K562 (cell line): ENCODE results near the gene DNAI1. TPM values are rescaled to one million over a fixed set of nuclear protein-coding genes. Genes with fewer than 3 reads are reported as not detected.

ENCODE experiments used
- FOXJ2 ChIP-seq: fragments of 200-800 bp; sonication (Bioruptor generic); IDR thresholded peaks from 2 replicates; pipeline ENCODE4 v1.6.1; 2016; ENCODE audit warnings: missing genetic modification characterization, missing compliant biosample characterization
- MTA3 ChIP-seq: fragments of 450-650 bp; formaldehyde crosslinking; IDR thresholded peaks from 2 replicates; pipeline ENCODE4 v1.6.1; 2017; ENCODE audit warnings: mild to moderate bottlenecking, borderline replicate concordance
- SMC3 ChIP-seq: conservative IDR thresholded peaks from 2 replicates; pipeline ENCODE4 v1.6.1; 2011; ENCODE audit warnings: low read depth, low read length, improper control_type of control experiment; ENCODE audit not compliant: insufficient read depth
- ZEB2 ChIP-seq: fragments of 450-650 bp; IDR thresholded peaks from 2 replicates; pipeline ENCODE4 v1.6.1; 2016
- polyA plus RNA-seq, 8 experiments: library from polyadenylated mRNA; depleted of rRNA in 4 of 8; stranded (reverse) in 5 of 8; unstranded in 3 of 8; fragments of >200 nt; fragmentation: Nextera tagmentation in 2 of 8; fragmentation: Illumina TruSeq in 1 of 8; extraction: Ambion mirVana in 2 of 8; extraction: Trizol in 1 of 8; gene quantifications; 2 replicates each; pipeline versions ENCODE4 v1.2.1 to v1.2.3, GENCODE V29; 2011 to 2014; ENCODE audit warnings: inconsistent platforms in 1 of 8, missing spikeins in 1 of 8
- total RNA-seq, 7 experiments: library from RNA; depleted of rRNA in 6 of 7; stranded (reverse); fragments of >200 nt in 6 of 7; fragmentation: Illumina TruSeq in 2 of 7; extraction: Trizol in 2 of 7; gene quantifications; 2 replicates each; pipeline versions ENCODE4 v1.2.1 to v1.2.3, GENCODE V29; 2011 to 2021; ENCODE audit warnings: low replicate concordance in 1 of 7
- TF ChIP-seq, protein P1 (sequence below), 2 experiments: IDR thresholded peaks in 1 of 2; conservative IDR thresholded peaks in 1 of 2; 2 replicates each; pipeline ENCODE4 v1.6.1; 2016; ENCODE audit warnings: low read depth in 2 of 2, mild to moderate bottlenecking in 1 of 2, missing compliant biosample characterization in 1 of 2, missing genetic modification characterization in 1 of 2, moderate library complexity in 1 of 2
- TF ChIP-seq, protein P2 (sequence below), 2 experiments: fragments of 450-650 bp; formaldehyde crosslinking in 1 of 2; IDR thresholded peaks; 2 replicates each; pipeline versions ENCODE4 v1.4.0 to v1.6.1; 2014 to 2020; ENCODE audit warnings: mild to moderate bottlenecking in 2 of 2, borderline replicate concordance in 1 of 2, low read depth in 1 of 2
- TF ChIP-seq, protein P3 (sequence below): fragments of 250-450 bp; sonication (Bioruptor Pico); IDR thresholded peaks from 2 replicates; pipeline ENCODE4 v1.8.0; 2022; ENCODE audit warnings: moderate library complexity, mild to moderate bottlenecking, inconsistent platforms

The DNAI1 gene
- total and polyA plus RNA-seq, 9 of the 15 experiments (the other 6 are each of a cell fraction or from before 2014, with no cell fraction given) = 0.01 to 0.17 (median 0.04) TPM; not detected in 6

DNA sequence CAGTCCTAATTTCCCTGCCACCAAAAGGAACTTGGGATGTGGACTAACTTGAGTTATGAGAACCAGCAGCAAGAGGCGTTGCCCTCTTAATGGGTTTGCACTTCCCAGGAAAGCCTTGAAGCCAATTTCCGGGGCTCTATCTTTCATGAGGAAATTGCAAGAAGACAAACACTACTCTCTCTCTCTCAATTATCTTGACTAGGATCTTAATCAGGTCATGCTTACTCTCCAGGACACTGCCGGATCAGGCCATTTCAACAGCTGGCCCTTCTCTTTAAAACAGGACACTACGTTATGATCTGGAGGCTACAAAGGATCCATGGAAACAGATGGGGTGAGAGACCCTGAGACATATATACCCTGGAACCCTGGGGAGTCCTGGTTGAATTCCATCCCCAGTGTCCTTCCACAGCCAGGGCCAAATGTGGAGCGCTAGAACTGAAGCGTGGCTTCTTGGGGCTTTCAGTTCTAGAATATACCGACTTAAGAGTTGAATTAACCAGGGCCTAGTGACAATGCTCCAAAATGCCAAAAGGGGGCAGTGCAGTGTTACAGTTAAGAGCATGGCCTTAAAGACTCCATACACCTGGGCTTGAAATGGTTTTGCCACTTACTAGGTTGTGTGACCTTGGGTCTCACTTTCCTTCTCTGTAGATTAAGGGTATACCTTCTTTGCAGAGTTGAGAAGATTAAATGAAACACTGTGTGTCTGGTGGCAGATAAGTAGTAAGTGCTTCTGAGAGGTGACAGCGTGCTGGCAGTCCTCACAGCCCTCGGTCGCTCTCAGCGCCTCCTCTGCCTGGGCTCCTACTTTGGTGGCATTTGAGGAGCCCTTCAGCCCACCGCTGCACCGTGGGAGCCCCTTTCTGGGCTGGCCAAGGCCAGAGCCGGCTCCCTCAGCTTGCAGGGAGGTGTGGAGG is 21.3 kb upstream of the DNAI1 start (continued):
- TF ChIP-seq, protein P1, sequence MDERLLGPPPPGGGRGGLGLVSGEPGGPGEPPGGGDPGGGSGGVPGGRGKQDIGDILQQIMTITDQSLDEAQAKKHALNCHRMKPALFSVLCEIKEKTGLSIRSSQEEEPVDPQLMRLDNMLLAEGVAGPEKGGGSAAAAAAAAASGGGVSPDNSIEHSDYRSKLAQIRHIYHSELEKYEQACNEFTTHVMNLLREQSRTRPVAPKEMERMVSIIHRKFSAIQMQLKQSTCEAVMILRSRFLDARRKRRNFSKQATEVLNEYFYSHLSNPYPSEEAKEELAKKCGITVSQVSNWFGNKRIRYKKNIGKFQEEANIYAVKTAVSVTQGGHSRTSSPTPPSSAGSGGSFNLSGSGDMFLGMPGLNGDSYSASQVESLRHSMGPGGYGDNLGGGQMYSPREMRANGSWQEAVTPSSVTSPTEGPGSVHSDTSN (CRISPR knock-in tag; IDR thresholded peaks at IDR 0.05; ENCODE audit: low read depth) = no peak
- TF ChIP-seq, protein P1 (tag; conservative IDR thresholded peaks at IDR 0.05; ENCODE audit: low read depth) = no peak
- TF ChIP-seq SMC3 (peak; percentile 74; the same call in 1 of the 2 replicates), MTA3 (no peak), ZEB2 (no peak), FOXJ2 (tag) (no peak)
- TF ChIP-seq, protein P2, sequence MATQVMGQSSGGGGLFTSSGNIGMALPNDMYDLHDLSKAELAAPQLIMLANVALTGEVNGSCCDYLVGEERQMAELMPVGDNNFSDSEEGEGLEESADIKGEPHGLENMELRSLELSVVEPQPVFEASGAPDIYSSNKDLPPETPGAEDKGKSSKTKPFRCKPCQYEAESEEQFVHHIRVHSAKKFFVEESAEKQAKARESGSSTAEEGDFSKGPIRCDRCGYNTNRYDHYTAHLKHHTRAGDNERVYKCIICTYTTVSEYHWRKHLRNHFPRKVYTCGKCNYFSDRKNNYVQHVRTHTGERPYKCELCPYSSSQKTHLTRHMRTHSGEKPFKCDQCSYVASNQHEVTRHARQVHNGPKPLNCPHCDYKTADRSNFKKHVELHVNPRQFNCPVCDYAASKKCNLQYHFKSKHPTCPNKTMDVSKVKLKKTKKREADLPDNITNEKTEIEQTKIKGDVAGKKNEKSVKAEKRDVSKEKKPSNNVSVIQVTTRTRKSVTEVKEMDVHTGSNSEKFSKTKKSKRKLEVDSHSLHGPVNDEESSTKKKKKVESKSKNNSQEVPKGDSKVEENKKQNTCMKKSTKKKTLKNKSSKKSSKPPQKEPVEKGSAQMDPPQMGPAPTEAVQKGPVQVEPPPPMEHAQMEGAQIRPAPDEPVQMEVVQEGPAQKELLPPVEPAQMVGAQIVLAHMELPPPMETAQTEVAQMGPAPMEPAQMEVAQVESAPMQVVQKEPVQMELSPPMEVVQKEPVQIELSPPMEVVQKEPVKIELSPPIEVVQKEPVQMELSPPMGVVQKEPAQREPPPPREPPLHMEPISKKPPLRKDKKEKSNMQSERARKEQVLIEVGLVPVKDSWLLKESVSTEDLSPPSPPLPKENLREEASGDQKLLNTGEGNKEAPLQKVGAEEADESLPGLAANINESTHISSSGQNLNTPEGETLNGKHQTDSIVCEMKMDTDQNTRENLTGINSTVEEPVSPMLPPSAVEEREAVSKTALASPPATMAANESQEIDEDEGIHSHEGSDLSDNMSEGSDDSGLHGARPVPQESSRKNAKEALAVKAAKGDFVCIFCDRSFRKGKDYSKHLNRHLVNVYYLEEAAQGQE (IDR thresholded peaks at IDR 0.05; ENCODE audit: borderline replicate concordance) = peak; percentile 78; the same call in 1 of the 2 replicates
- TF ChIP-seq, protein P2 (CRISPR knock-in tag; IDR thresholded peaks at IDR 0.05; ENCODE audit: low read depth) = no peak
- TF ChIP-seq, protein P3, sequence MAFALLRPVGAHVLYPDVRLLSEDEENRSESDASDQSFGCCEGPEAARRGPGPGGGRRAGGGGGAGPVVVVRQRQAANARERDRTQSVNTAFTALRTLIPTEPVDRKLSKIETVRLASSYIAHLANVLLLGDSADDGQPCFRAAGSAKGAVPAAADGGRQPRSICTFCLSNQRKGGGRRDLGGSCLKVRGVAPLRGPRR (CRISPR knock-in tag) = no peak
